HepG2 (cell line): Measurements from ENCODE around the gene ZNF839. TPM values are rescaled to one million over a fixed set of nuclear protein-coding genes. Genes with fewer than 3 reads are reported as not detected.
A peak's percentile ranks its signal among the peaks of the same experiment; 100 is the strongest.

Experiments used
- ATAC-seq: fragments of 200-7000 bp; cut with Tn5 transposase; 3 replicates; pipeline ENCODE4 v1.9.1; 2020; ENCODE audit warnings: mild to moderate bottlenecking, moderate library complexity
- BruUV-seq: library from RNA; stranded (reverse); fragments of 400-500 nt; replicated peaks from 2 replicates; lab custom pipeline; 2021; lab: Mats Ljungman, UMichigan
- CTCF ChIA-PET: fragments of 300-600 bp; formaldehyde crosslinking; extraction: SDS; loops from one replicate; lab custom pipeline; 2021; ENCODE audit warnings: low total read pairs, inconsistent platforms, low intra/inter-chr PET ratio; lab: Yijun Ruan, JAX
- POLR2A ChIA-PET: fragments of 350-600 bp; sonication (Branson Sonifier 250); formaldehyde crosslinking; loops from one replicate; lab custom pipeline; 2020; ENCODE audit warnings: antibody characterized with exemption, inconsistent platforms; lab: Yijun Ruan, JAX
- DNase-seq: peaks from one replicate; pipeline ENCODE4 v3.0.0-alpha.2; 2015; ENCODE audit warnings: low spot score
- FAIRE-seq: peaks from 3 replicates; lab custom pipeline; 2011; peaks lifted over from hg19 to GRCh38; lab: Jason Lieb, UNC
- H2AFZ ChIP-seq: one replicate; pipeline ENCODE4 v1.6.1; 2011; ENCODE audit warnings: low read length, inconsistent platforms
- H3K27ac ChIP-seq: fragments of 300-600 bp; 3 replicates; pipeline ENCODE4 v1.8.0; 2011; ENCODE audit warnings: mixed run types, mild to moderate bottlenecking, mixed read lengths, low read length, inconsistent platforms; ENCODE audit not compliant: insufficient read depth; ENCODE audit errors: extremely low read length
- H3K27me3 ChIP-seq, 2 experiments: fragments of 200-600 bp in 1 of 2; 2 replicates in 1 of 2; 3 replicates in 1 of 2; pipeline versions ENCODE4 v1.6.0 to v1.8.0; 2011; ENCODE audit warnings: low read length in 2 of 2, mild to moderate bottlenecking in 2 of 2, moderate library complexity in 2 of 2, inconsistent platforms in 1 of 2; ENCODE audit not compliant: insufficient read depth in 2 of 2, control insufficient read depth in 1 of 2
- H3K36me3 ChIP-seq, 2 experiments: fragments of 200-600 bp in 1 of 2; replicated peaks in 1 of 2; 2 replicates in 1 of 2; 3 replicates in 1 of 2; pipeline versions ENCODE4 v1.5.1 to v1.8.0; 2011; ENCODE audit warnings: low read length in 2 of 2, inconsistent platforms in 1 of 2; ENCODE audit not compliant: insufficient read depth in 2 of 2, control insufficient read depth in 1 of 2
- H3K4me1 ChIP-seq: 2 replicates; pipeline ENCODE4 v1.5.1; 2012; ENCODE audit warnings: low read length, inconsistent platforms; ENCODE audit not compliant: insufficient read depth
- H3K4me2 ChIP-seq: 2 replicates; pipeline ENCODE4 v1.6.0; 2011; ENCODE audit warnings: low read depth, low read length, inconsistent platforms
- H3K4me3 ChIP-seq, 3 experiments: fragments of 200-600 bp in 1 of 3; sonication (generic), shearing (Covaris generic) in 1 of 3; replicated peaks in 1 of 3; 2 replicates each; pipeline ENCODE4 v1.5.1; 2011 to 2016; ENCODE audit warnings: low read length in 3 of 3, inconsistent platforms in 2 of 3, low read depth in 2 of 3, mild to moderate bottlenecking in 2 of 3, control low read depth in 1 of 3, mixed read lengths in 1 of 3; ENCODE audit not compliant: insufficient read depth in 1 of 3
- H3K79me2 ChIP-seq: one replicate; pipeline ENCODE4 v1.6.1; 2011; ENCODE audit warnings: low read length, inconsistent platforms; ENCODE audit not compliant: insufficient read depth
- H3K9ac ChIP-seq: 2 replicates; pipeline ENCODE4 v1.6.0; 2011; ENCODE audit warnings: mild to moderate bottlenecking, low read depth, low read length, inconsistent platforms; ENCODE audit not compliant: insufficient read depth
- H3K9me3 ChIP-seq: 2 replicates; pipeline ENCODE4 v1.5.1; 2012; ENCODE audit warnings: mild to moderate bottlenecking, low read length
- H4K20me1 ChIP-seq: 2 replicates; pipeline ENCODE4 v1.6.0; 2011; ENCODE audit warnings: inconsistent platforms, mild to moderate bottlenecking, low read length, moderate library complexity; ENCODE audit not compliant: insufficient read depth
- ATF4 ChIP-seq, 2 experiments: fragments of 450-650 bp in 1 of 2; sonication (generic) in 1 of 2; formaldehyde crosslinking; IDR thresholded peaks; 2 replicates each; pipeline versions ENCODE4 v1.5.0 to v1.8.0; 2020 to 2022; ENCODE audit warnings: mild to moderate bottlenecking in 1 of 2, missing genetic modification reagents in 1 of 2
- ATF7-NPFF ChIP-seq: sonication (generic); formaldehyde crosslinking; IDR thresholded peaks from 2 replicates; pipeline ENCODE4 v1.8.1; 2023; ENCODE audit warnings: mild to moderate bottlenecking, low read depth, missing genetic modification reagents, moderate library complexity
- FOXP1 ChIP-seq, 2 experiments: fragments of 450-650 bp in 1 of 2; IDR thresholded peaks; 2 replicates each; pipeline ENCODE4 v1.6.1; 2017 to 2018; ENCODE audit warnings: antibody characterized with exemption in 1 of 2
- MAF1 ChIP-seq: sonication (generic); formaldehyde crosslinking; IDR thresholded peaks from 2 replicates; pipeline ENCODE4 v1.5.0; 2020; ENCODE audit warnings: missing genetic modification reagents, borderline replicate concordance
- PHF21A ChIP-seq: sonication (generic); formaldehyde crosslinking; IDR thresholded peaks from 2 replicates; pipeline ENCODE4 v1.5.0; 2020; ENCODE audit warnings: mild to moderate bottlenecking, missing genetic modification reagents
- REST ChIP-seq, 2 experiments: IDR thresholded peaks; 2 replicates each; pipeline ENCODE4 v1.6.1; 2011 to 2012; ENCODE audit warnings: low read length in 2 of 2, borderline replicate concordance in 1 of 2, low read depth in 1 of 2, mild to moderate bottlenecking in 1 of 2, moderate library complexity in 1 of 2
- SOX6 ChIP-seq, 2 experiments: fragments of 450-650 bp in 1 of 2; sonication (generic) in 1 of 2; formaldehyde crosslinking in 1 of 2; IDR thresholded peaks; 2 replicates each; pipeline versions ENCODE4 v1.4.0 to v1.6.1; 2017 to 2020; ENCODE audit warnings: antibody characterized with exemption in 1 of 2, mild to moderate bottlenecking in 1 of 2, missing genetic modification reagents in 1 of 2
- ZNF317 ChIP-seq: sonication (generic); formaldehyde crosslinking; IDR thresholded peaks from 2 replicates; pipeline ENCODE4 v1.5.0; 2020; ENCODE audit warnings: mild to moderate bottlenecking, missing genetic modification reagents
- ZNF781 ChIP-seq: sonication (generic); formaldehyde crosslinking; IDR thresholded peaks from 2 replicates; pipeline ENCODE4 v1.5.1; 2020; ENCODE audit warnings: borderline replicate concordance, mild to moderate bottlenecking, missing genetic modification reagents; ENCODE audit errors: not compliant biosample characterization
- WGBS: methylation state at CpG from one replicate; pipeline ENCODE4 v1.1.6; 2017; ENCODE audit warnings: low lambda C conversion rate; 5-methylcytosine and 5-hydroxymethylcytosine counted together
- in situ Hi-C: cut with HindIII; loops from 2 replicates; pipeline ENCODE4 v1.10.0; 2017; ENCODE audit warnings: low pct_unique_long_range_greater_than_20kb; ENCODE audit not compliant: extremely low pct_ligation_motif_present
- intact Hi-C: fragments of 100-400 bp; cut with micrococcal nuclease; formaldehyde crosslinking; loops from one replicate; pipeline ENCODE4 v1.10.0; 2022; ENCODE audit not compliant: unreplicated experiment
- polyA plus RNA-seq, 8 experiments: library from polyadenylated mRNA; depleted of rRNA in 3 of 8; stranded (reverse) in 7 of 8; unstranded in 1 of 8; fragments of >200 nt; fragmentation: Illumina TruSeq in 4 of 8; extraction: Trizol in 4 of 8; gene quantifications; 2 replicates each; pipeline versions ENCODE4 v1.2.1 to v1.2.3, GENCODE V29; 2011 to 2016; ENCODE audit warnings: low read depth in 4 of 8, missing spikeins in 1 of 8, mixed read lengths in 1 of 8; ENCODE audit not compliant: insufficient read depth in 1 of 8
- total RNA-seq, 5 experiments: library from RNA; depleted of rRNA; stranded (reverse); fragments of >200 nt; fragmentation: Illumina TruSeq; extraction: Trizol; gene quantifications; 2 replicates each; pipeline ENCODE4 v1.2.3, GENCODE V29; 2016; ENCODE audit warnings: low read depth in 1 of 5
- TF ChIP-seq, protein P1 (sequence below): sonication (generic); formaldehyde crosslinking; IDR thresholded peaks from 2 replicates; pipeline ENCODE4 v1.5.1; 2020; ENCODE audit warnings: mild to moderate bottlenecking, missing genetic modification reagents, borderline replicate concordance

Gene ZNF839
- total and polyA plus RNA-seq, 2 of the 13 experiments (the other 11 are each of a cell fraction or from before 2014, with no cell fraction given) = 11.1 to 12.8 TPM

DNA sequence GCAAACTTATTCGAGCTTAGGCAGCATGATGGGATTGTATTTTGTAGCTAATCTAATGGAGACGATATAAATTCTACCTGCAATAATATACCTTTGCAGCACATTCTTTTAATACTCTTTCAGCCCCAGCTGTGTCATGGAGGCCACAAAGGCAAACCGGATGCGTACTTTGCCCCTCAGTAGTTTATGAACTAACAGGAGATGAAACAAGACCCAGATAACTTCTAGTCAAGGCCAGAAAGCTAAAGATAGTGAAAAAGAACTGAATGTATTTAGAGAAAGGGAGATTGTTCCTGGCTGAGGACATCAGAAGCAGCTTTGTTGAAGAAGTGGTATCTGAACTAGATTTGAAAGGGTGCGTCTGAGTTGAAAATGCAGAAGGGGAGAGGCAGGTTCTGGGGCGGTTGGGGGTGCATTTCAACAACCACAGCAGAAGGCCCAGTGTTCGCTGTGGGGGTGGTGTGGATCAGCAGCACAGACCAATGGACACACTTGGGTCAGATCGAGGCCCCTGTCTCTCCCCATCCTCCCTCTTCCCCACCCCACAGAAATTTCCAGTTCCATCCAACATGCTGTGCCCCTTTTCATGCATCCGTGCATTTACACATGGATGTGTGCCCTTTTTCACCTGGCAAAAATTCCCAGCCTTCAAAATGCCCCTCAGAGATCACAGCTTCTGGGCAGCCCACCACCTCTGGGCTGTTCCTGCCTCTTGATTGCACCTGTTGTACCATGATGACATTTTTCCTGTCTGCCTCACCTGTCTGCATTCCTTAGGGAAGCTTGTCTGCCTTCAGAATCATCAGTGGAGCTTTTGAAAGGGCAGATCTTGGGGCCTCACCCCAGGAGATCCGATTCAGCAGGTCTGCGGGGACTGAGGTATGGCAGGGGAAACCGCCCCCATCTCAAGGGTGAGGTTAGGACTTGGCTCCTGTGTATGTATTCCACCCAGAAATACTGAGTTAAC is 2.2 kb downstream of the ZNF839 start:
- ATAC-seq = peak; percentile 32
- H3K9me3 ChIP-seq = no peaks in the 10 kb centered on the region
- peak overlapping the region; percentile 98 for H3K9ac ChIP-seq
- intact Hi-C loops (loop anchor here (5.0 kb wide), 2 partner anchors 271 to 359 kb away; partner anchors contain the start of genes DYNC1H1 and RCOR1), in situ Hi-C loops (no loop called here)
- ChIA-PET POLR2A (interaction anchor here (0.6 to 2.9 kb wide), 11 partner anchors 13 to 561 kb away, joined by 3 to 10 read pairs (median 4); partner anchors contain the start of genes CINP, MOK and TECPR2), CTCF (no interaction called here)
- H3K36me3 ChIP-seq = peaks cover 0 to 1% of the 10 kb centered on the region in 2 experiments; a peak in 2 of 5 replicates
- no TSS peak for BruUV-seq
- DNase-seq = peak; percentile 91
- WGBS = 14% methylated on average over 12 of the region's 12 CpGs
- H3K4me3 ChIP-seq = peak overlapping the region; percentile 72 to 85 (median 74); a peak in 5 of 6 replicates
- no peaks in the 10 kb centered on the region for H4K20me1 ChIP-seq
- peak overlapping the region; percentile 96 for H3K27ac ChIP-seq
- no peaks in the 10 kb centered on the region for H3K27me3 ChIP-seq
- H3K79me2 ChIP-seq = peaks cover 7% of the 10 kb centered on the region
- no peak overlapping the region for H2AFZ ChIP-seq
- H3K4me2 ChIP-seq = peak overlapping the region; percentile 96
- H3K4me1 ChIP-seq = peaks cover 62% of the 10 kb centered on the region
- FAIRE-seq = peak; percentile 72
- TF ChIP-seq MAF1 (CRISPR knock-in tag) (no peak), ATF4 (CRISPR knock-in tag; IDR thresholded peaks at IDR 0.05) (0 out of 4 replicates have a peak, but pooled peaks of 1 of the 2 experiments have one; percentile 25), ATF7-NPFF (CRISPR knock-in tag) (0 out of 2 replicates have a peak, but pooled peaks have one; percentile 28), ZNF781 (CRISPR knock-in tag) (peak; percentile 50), SOX6 (IDR thresholded peaks at IDR 0.05) (no peak), SOX6 (CRISPR knock-in tag; IDR thresholded peaks at IDR 0.05) (peak; percentile 81), FOXP1 (IDR thresholded peaks at IDR 0.05) (no peak), FOXP1 (CRISPR knock-in tag; IDR thresholded peaks at IDR 0.05) (peak; percentile 34; the same call in 1 of the 2 replicates), ZNF317 (CRISPR knock-in tag) (0 out of 2 replicates have a peak, but pooled peaks have one; percentile 12), PHF21A (CRISPR knock-in tag) (peak; percentile 82), REST (IDR thresholded peaks at IDR 0.05; ENCODE audit: borderline replicate concordance in 1 of 2, low read depth in 1 of 2, low read length in 2 of 2) (peak in 1 of 2 experiments; percentile 55; a peak in 1 of 4 replicates)
- TF ChIP-seq, protein P1, sequence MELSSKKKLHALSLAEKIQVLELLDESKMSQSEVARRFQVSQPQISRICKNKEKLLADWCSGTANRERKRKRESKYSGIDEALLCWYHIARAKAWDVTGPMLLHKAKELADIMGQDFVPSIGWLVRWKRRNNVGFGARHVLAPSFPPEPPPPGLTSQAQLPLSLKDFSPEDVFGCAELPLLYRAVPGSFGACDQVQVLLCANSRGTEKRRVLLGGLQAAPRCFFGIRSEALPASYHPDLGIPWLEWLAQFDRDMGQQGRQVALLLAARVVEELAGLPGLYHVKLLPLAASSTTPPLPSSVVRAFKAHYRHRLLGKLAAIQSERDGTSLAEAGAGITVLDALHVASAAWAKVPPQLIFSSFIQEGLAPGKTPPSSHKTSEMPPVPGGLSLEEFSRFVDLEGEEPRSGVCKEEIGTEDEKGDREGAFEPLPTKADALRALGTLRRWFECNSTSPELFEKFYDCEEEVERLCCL (CRISPR knock-in tag) = no peak
